Measurements from ENCODE around the gene ELMO3. TPM values are rescaled to one million over a fixed set of nuclear protein-coding genes. Genes with fewer than 3 reads are reported as not detected.
A peak's percentile ranks its signal among the peaks of the same experiment; 100 is the strongest.

ELMO3 gene
- total RNA-seq, 1 donor from 2014 or later, result 3.1 TPM

- DNase-seq (ENCODE audit: low read depth), result no peak
These were observed 34.3 kb upstream of the ELMO3 start, which contains the start of gene HSF4 for GRCh38 chr16:67164599-67165061. Gene HSF4, plus strand, starts transcription at chr16:67164745. Its CDS starts 67 bp downstream, at chr16:67164812.

- DNase-seq (ENCODE audit: low read depth), result no peak
These were observed 33.5 kb upstream of the ELMO3 start for GRCh38 chr16:67165121-67166078.

GRCh38 chr16:67166110-67166547 lies 32.8 kb upstream of the ELMO3 start:
- DNase-seq (ENCODE audit: low read depth), result no peak

- DNase-seq (ENCODE audit: low read depth), result no peak
These were observed 32.2 kb upstream of the ELMO3 start for GRCh38 chr16:67166598-67167168.

GRCh38 chr16:67167588-67167987 lies 31.3 kb upstream of the ELMO3 start:
- DNase-seq (ENCODE audit: low read depth), result no peak

- no peak for DNase-seq (ENCODE audit: low read depth)
These were observed 29.9 kb upstream of the ELMO3 start for GRCh38 chr16:67169011-67169451.

GRCh38 chr16:67169642-67170167 lies 29.2 kb upstream of the ELMO3 start:
- DNase-seq (ENCODE audit: low read depth), result no peak

- peak; percentile 69 for DNase-seq (ENCODE audit: low read depth)
These were observed 28.6 kb upstream of the ELMO3 start, which contains the start of gene NOL3 for GRCh38 chr16:67170168-67170948. Gene NOL3, plus strand, starts transcription at chr16:67170538.

GRCh38 chr16:67170949-67171649 lies 27.8 kb upstream of the ELMO3 start:
- peak; percentile 27 for DNase-seq (ENCODE audit: low read depth)

- peak; percentile 22 for DNase-seq (ENCODE audit: low read depth)
These were observed 25.6 kb upstream of the ELMO3 start for GRCh38 chr16:67173323-67173722.

GRCh38 chr16:67173808-67174705 lies 24.9 kb upstream of the ELMO3 start:
- DNase-seq (ENCODE audit: low read depth), result peak; percentile 76

GRCh38 chr16:67174706-67175231 lies 24.2 kb upstream of the ELMO3 start:
- DNase-seq (ENCODE audit: low read depth), result no peak

GRCh38 chr16:67176662-67177061 lies 22.3 kb upstream of the ELMO3 start:
- DNase-seq (ENCODE audit: low read depth), result no peak

GRCh38 chr16:67177743-67178699 lies 20.9 kb upstream of the ELMO3 start:
- DNase-seq (ENCODE audit: low read depth), result peak; percentile 23

- no peak for DNase-seq (ENCODE audit: low read depth)
These were observed 19.4 kb upstream of the ELMO3 start for GRCh38 chr16:67179421-67180080.

- DNase-seq (ENCODE audit: low read depth), result no peak
These were observed 18.8 kb upstream of the ELMO3 start for GRCh38 chr16:67180166-67180565.

GRCh38 chr16:67181346-67181745 lies 17.6 kb upstream of the ELMO3 start:
- peak; percentile 33 for DNase-seq (ENCODE audit: low read depth)

GRCh38 chr16:67182288-67182687 lies 16.6 kb upstream of the ELMO3 start:
- no peak for DNase-seq (ENCODE audit: low read depth)

Data from renal cortical epithelial cell (primary cell).